OCI-LY3 (cell line): Measurements from ENCODE around the gene CD9.

Experiments
- EZH2phosphoT487 ChIP-seq: fragments of 200-600 bp; shearing (Covaris generic); IDR thresholded peaks from 2 replicates; pipeline ENCODE4 v1.6.1; 2018; ENCODE audit warnings: antibody characterized with exemption, mixed run types, low read depth
- TF ChIP-seq, protein P1 (sequence below): fragments of 200-600, 300-600 bp; sonication (generic); IDR thresholded peaks from 2 replicates; pipeline ENCODE4 v1.5.1; 2014; ENCODE audit warnings: antibody characterized with exemption, low read length, low read depth

DNA sequence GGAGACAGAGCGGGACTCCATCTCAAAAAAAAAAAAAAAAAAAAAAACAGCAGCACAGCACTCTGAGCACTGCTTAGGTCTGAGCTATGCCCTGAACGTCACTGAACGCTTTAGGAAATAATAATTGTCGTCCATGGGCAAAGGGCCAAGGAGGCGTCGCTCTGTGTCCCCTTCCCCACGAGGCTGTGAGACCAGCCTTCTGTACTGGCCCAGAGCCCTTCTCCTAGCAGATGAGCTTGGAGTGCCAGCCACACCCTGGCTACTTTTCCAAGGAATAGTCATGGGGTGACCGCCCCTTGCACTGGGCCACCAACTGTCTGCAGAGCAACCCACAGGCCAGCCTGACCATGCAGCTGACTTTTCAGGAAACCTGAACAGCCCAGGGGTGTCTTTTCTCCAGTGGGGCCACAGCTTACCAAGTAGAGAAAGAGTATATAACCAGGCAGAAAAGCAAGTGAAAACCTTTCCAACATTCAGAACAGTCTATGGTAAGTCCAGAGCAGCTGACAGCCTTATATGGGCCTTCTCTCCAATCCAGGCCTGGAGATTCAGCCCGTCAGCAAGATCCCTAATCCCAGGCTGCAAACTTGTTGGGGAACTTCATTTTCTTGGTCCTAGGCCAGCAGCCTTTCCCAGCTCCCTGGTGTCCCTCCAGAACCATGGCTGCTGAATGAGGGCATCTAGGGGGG, 28.5 kb downstream of the CD9 start:
- no peak for TF ChIP-seq EZH2phosphoT487
- TF ChIP-seq, protein P1, sequence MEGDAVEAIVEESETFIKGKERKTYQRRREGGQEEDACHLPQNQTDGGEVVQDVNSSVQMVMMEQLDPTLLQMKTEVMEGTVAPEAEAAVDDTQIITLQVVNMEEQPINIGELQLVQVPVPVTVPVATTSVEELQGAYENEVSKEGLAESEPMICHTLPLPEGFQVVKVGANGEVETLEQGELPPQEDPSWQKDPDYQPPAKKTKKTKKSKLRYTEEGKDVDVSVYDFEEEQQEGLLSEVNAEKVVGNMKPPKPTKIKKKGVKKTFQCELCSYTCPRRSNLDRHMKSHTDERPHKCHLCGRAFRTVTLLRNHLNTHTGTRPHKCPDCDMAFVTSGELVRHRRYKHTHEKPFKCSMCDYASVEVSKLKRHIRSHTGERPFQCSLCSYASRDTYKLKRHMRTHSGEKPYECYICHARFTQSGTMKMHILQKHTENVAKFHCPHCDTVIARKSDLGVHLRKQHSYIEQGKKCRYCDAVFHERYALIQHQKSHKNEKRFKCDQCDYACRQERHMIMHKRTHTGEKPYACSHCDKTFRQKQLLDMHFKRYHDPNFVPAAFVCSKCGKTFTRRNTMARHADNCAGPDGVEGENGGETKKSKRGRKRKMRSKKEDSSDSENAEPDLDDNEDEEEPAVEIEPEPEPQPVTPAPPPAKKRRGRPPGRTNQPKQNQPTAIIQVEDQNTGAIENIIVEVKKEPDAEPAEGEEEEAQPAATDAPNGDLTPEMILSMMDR, result no peak
